Neural crest cell (in vitro differentiated cells): ENCODE results near the gene CRTC2. TPM values are rescaled to one million over a fixed set of nuclear protein-coding genes. Genes with fewer than 3 reads are reported as not detected.

Experiments used
- DNase-seq: peaks from one replicate; pipeline ENCODE4 v3.0.0; 2021; ENCODE audit warnings: low read depth, mixed read lengths, low spot score
- H3K27ac Mint-ChIP-seq: one replicate; pipeline ENCODE4 v1.8.0; 2021; ENCODE audit warnings: mild to moderate bottlenecking, mixed read lengths; ENCODE audit not compliant: unreplicated experiment
- H3K27me3 Mint-ChIP-seq: 2 replicates; pipeline ENCODE4 v1.8.0; 2021; ENCODE audit warnings: low read depth, mild to moderate bottlenecking, mixed read lengths
- H3K36me3 Mint-ChIP-seq: 2 replicates; pipeline ENCODE4 v1.8.0; 2021; ENCODE audit warnings: low read depth, mild to moderate bottlenecking, mixed read lengths
- H3K4me1 Mint-ChIP-seq: 2 replicates; pipeline ENCODE4 v1.8.0; 2021; ENCODE audit warnings: mixed read lengths
- H3K4me3 Mint-ChIP-seq: one replicate; pipeline ENCODE4 v1.8.0; 2021; ENCODE audit warnings: mild to moderate bottlenecking, mixed read lengths
- H3K9me3 Mint-ChIP-seq: 2 replicates; pipeline ENCODE4 v1.8.0; 2021; ENCODE audit warnings: mixed read lengths
- CTCF ChIP-seq: fragments of 200-600 bp; sonication (generic); conservative IDR thresholded peaks from 2 replicates; pipeline ENCODE4 v1.5.0; 2021; ENCODE audit warnings: antibody characterized with exemption, mild to moderate bottlenecking
- total RNA-seq: library from RNA; stranded (reverse); gene quantifications from 2 replicates; pipeline ENCODE4 v1.2.1, GENCODE V29; 2021

CRTC2 gene
- total RNA-seq, 1 donor from 2014 or later: 34.7 TPM

DNA sequence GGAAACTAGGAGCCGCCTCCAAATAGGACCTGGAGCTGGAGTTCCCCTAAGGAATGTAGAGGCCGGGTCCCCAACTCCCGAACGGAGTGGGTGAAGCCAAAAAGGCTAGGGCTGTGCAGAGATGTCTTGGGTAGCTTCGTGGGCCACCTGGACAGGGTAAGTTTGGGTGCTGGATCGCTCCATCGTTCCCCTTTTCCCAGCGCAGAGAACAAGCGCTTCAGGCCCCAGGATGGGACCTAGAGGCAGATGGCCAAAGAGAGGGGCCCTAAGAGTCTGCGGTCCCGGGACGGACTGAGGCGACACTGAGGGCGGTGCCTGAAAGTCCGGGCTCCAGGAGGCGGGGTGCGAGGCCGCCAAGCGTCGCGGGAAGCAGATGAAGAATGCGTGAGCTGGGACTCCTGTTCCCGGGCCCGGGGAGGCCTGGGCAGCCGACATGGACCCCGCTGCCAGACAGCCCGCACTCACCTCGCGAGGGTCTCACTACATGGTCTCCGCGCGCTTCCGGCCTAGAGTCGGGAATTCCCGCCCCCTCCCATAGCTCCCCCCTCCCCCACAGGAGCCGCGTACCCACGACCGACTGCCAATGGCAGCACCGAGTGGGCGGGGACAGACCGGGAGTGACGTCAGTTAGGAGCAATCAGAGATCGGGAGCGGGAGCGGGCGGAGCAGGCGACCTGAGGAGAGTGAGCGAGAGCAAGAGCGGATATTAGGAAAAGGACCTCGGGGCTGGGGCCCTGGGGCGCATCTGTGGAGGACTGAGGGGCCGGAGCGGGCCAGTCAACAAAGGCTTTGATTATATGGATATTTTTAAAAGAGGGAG, 4.8 kb upstream of the CRTC2 start, which contains the start of gene SLC39A1:
TSS of gene SLC39A1 (minus strand) at position 508 of the 820 bp plus-strand sequence. CDS start 822 bp downstream, outside the sequence.
- H3K36me3 Mint-ChIP-seq: peaks cover 2% of the 10 kb centered on the region
- no peak for TF ChIP-seq CTCF
- H3K27me3 Mint-ChIP-seq: no peaks in the 10 kb centered on the region
- peak; percentile 99 for DNase-seq
- H3K4me1 Mint-ChIP-seq: peaks cover 76% of the 10 kb centered on the region
- H3K4me3 Mint-ChIP-seq: peak within 1 kb of the TSS; percentile 88
- H3K27ac Mint-ChIP-seq: peak within 1 kb of the TSS; percentile 98
- H3K9me3 Mint-ChIP-seq: no peaks in the 10 kb centered on the region

- TF ChIP-seq CTCF: no peak
- DNase-seq: no peak
- Mint-ChIP-seq H3K9me3 (no peaks in the 10 kb centered on the region), H3K36me3 (peaks cover 2% of the 10 kb centered on the region), H3K27me3 (peaks cover 2% of the 10 kb centered on the region), H3K4me3 (peak overlapping the region; percentile 88), H3K27ac (peak overlapping the region; percentile 98), H3K4me1 (peaks cover 74% of the 10 kb centered on the region)
Measured at GRCh38 chr1:153962088-153963029, 3.9 kb upstream of the CRTC2 start.

GRCh38 chr1:153961421-153961820, 3.0 kb upstream of the CRTC2 start:
- H3K27ac Mint-ChIP-seq: peak overlapping the region; percentile 68
- H3K4me3 Mint-ChIP-seq: peak overlapping the region; percentile 88
- H3K9me3 Mint-ChIP-seq: no peaks in the 10 kb centered on the region
- no peak for TF ChIP-seq CTCF
- peaks cover 2% of the 10 kb centered on the region for H3K27me3 Mint-ChIP-seq
- H3K4me1 Mint-ChIP-seq: peaks cover 74% of the 10 kb centered on the region
- DNase-seq: no peak
- H3K36me3 Mint-ChIP-seq: peaks cover 2% of the 10 kb centered on the region

- no peak for TF ChIP-seq CTCF
- peaks cover 67% of the 10 kb centered on the region for H3K4me1 Mint-ChIP-seq
- no peak for DNase-seq
- H3K9me3 Mint-ChIP-seq: no peaks in the 10 kb centered on the region
- H3K4me3 Mint-ChIP-seq: peak overlapping the region; percentile 88
- H3K27ac Mint-ChIP-seq: no peak overlapping the region
- H3K27me3 Mint-ChIP-seq: peaks cover 2% of the 10 kb centered on the region
- no peaks in the 10 kb centered on the region for H3K36me3 Mint-ChIP-seq
Measured at GRCh38 chr1:153960206-153960605, 1.8 kb upstream of the CRTC2 start.

GRCh38 chr1:153959454-153959853, 1.0 kb upstream of the CRTC2 start:
- Mint-ChIP-seq H3K4me3 (peak overlapping the region; percentile 88), H3K4me1 (peaks cover 64% of the 10 kb centered on the region), H3K36me3 (no peaks in the 10 kb centered on the region), H3K27ac (peak overlapping the region; percentile 8), H3K9me3 (no peaks in the 10 kb centered on the region), H3K27me3 (peaks cover 2% of the 10 kb centered on the region)
- TF ChIP-seq CTCF: no peak
- no peak for DNase-seq
